UCSD-AML1 (cell line): ENCODE results near the gene KLHDC8B.
"Not testable (repeated sequence)": the region's sequence is repeated elsewhere in the genome, so short reads cannot be mapped to it uniquely, and the experiment has no call there.

ENCODE experiments used
- DNase-seq: peaks from one replicate; lab custom pipeline; 2025; ENCODE audit not compliant: unreplicated experiment; lab: John Stamatoyannopoulos, UW

Gene KLHDC8B

GRCh38 chr3:49181351-49181750 is 10.0 kb downstream of the KLHDC8B start:
- no peak for DNase-seq

DNA sequence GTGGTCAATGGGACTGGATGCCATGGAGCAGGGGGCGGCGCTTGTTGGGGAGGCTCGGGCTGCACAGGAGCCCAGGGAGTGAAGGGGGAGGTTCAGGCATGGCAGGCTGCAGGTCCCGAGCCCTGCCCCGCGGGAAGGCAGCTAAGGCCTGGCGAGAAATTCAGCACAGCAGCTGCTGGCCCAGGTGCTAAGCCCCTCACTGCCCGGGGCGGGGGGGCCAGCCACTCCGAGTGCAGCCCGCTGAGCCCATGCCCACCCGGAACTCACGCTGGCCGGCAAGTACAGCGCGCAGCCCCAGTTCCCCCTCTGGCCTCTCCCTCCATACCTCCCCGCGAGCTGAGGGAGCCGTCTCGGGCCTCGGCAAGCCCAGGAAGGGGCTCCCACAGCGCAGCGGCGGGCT is 11.3 kb downstream of the KLHDC8B start:
- no peak for DNase-seq

GRCh38 chr3:49183873-49184272 is 12.5 kb downstream of the KLHDC8B start:
- DNase-seq = no peak

DNA sequence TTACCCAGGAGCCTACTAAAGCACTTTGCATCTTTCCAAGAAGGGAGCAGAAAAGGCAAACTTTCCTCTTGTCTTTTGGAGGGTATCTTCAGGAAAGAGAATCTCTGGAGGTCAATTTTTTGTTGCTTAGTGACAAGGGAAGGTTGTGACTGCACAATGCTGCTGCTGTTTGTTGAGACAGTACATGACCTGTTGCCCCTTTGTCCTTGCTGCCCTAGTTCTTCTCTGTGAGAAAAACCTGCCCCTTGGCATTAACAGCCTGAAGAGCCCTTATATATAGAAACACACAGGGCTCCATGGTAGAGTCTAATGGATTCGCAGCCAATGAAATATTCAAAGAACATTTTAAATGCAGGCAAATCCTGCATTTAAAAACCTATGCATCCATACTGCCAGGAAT is 20.3 kb downstream of the KLHDC8B start:
- no peak for DNase-seq

DNA sequence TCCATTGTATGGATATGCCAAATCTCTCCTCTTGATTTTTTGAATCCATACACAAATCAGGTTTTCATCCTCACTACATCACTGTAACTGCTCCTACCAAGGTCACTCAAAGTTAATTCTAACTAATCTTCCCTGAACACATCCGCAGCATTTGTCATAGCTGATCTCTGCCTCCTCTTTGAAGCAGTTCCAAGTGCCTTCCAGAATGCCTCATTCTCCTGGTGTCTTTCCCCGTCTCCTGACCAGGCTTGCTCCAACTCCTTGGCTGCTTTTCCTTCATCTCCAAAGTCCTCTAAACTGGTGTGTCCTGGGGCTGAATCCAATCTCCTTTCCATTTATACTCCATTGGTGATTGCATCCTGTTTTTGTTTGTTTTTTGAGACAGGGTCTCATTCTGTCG is 26.8 kb downstream of the KLHDC8B start:
- DNase-seq = no peak

DNA sequence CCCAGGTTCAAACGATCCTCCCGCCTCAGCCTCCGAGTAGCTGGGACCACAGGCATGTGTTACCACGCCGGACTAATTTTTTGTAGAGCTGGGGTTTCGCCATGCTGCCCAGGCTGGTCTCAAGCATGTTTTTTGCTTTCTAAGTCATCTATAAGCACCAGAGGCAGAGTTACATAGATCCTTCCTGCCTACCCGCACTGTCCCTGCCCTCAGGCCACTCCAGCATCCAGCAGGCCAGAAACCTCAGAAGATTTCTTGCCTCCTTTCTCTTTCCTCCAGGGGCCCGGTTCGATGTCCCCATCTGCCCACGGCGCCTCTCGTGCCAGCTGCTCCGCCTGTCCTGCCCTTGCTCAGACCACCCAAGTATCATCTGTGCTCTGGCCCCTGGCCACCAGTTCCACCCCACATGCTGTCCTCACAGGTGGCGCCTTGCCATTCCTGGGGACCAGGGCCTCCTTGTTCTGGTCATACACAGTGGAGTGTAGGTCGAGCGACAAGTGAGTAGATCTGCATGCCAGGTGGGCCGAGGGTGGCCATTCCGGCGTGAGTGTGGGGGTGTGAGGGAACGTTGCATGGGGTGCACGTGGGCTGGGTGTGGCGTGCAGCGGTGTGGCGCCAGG is 27.3 kb downstream of the KLHDC8B start:
- no peak for DNase-seq

- no peak for DNase-seq
Observed at GRCh38 chr3:49199239-49199899, 28.0 kb downstream of the KLHDC8B start.

DNA sequence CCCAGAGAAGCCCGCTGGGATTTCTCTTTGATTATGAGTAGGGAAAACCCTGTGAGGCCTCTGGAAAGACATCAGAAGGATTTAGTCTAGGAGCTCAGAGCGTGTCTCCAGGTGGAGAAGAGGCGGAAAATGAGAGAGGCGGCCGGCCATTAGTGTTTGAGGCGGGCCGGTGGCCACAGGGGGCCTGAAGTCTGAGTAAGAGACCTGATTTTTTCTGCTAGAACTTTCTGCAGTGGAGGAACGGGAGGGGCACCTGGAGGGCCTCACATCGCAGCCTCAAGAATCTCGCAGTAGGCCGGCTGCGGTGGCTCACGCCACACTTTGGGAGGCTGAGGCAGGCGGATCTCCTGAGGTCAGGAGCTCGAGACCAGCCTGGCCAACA is 28.5 kb downstream of the KLHDC8B start:
- no peak for DNase-seq

- DNase-seq = no peak
Observed at GRCh38 chr3:49213541-49213943, 42.1 kb downstream of the KLHDC8B start.

GRCh38 chr3:49213998-49214397 is 42.6 kb downstream of the KLHDC8B start:
- DNase-seq = no peak

GRCh38 chr3:49216687-49217086 is 45.3 kb downstream of the KLHDC8B start:
- DNase-seq = not testable (repeated sequence)

DNA sequence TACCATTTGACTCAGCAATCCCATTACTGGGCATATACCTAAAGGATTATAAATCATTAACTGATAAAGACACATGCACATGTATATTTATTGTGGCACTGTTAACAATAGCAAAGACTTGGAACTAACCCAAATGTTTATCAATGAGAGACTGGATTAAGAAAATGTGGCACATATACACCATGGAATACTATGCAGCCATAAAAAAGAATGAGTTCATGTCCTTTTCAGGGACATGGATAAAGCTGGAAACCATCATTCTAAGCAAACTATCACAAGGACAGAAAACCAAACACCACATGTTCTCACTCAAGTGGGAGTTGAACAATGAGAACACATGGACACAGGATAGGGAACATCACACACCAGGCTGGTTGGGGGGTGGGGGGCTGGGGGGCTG is 45.7 kb downstream of the KLHDC8B start:
- not testable (repeated sequence) for DNase-seq

GRCh38 chr3:49217688-49218470 is 46.5 kb downstream of the KLHDC8B start:
- no peak for DNase-seq

GRCh38 chr3:49218471-49218989 is 47.1 kb downstream of the KLHDC8B start:
- peak; percentile 22 for DNase-seq

- no peak for DNase-seq
Observed at GRCh38 chr3:49219132-49219531, 47.7 kb downstream of the KLHDC8B start.

- not testable (repeated sequence) for DNase-seq
Observed at GRCh38 chr3:49220985-49221563, 49.7 kb downstream of the KLHDC8B start.

- DNase-seq = no peak
Observed at GRCh38 chr3:49222002-49222401, 50.6 kb downstream of the KLHDC8B start.
